CD4-positive, alpha-beta memory T cell (primary cell): Measurements from ENCODE around the gene CCNF. TPM values are rescaled to one million over a fixed set of nuclear protein-coding genes. Genes with fewer than 3 reads are reported as not detected.

Experiments used
- CTCF ChIA-PET: fragments of 350-600 bp; sonication (Branson Sonifier 250); formaldehyde crosslinking; loops from one replicate; lab custom pipeline; 2021; ENCODE audit warnings: inconsistent platforms; ENCODE audit not compliant: partially characterized antibody; lab: Charles Lee
- POLR2A ChIA-PET: fragments of 350-600 bp; sonication (Branson Sonifier 250); formaldehyde crosslinking; loops from one replicate; lab custom pipeline; 2021; ENCODE audit not compliant: partially characterized antibody; lab: Charles Lee
- DNase-seq, 5 donors: peaks; one replicate each; pipeline versions ENCODE4 v3.0.0 to v3.0.0-alpha.2; 2020 to 2022; ENCODE audit warnings: mixed read lengths in 1 of 5
- H3K27ac ChIP-seq: one replicate; pipeline ENCODE4 v1.7.0; 2013; ENCODE audit warnings: low read depth, low read length
- H3K27me3 ChIP-seq: 2 replicates; pipeline ENCODE4 v1.7.0; 2013; ENCODE audit warnings: mild to moderate bottlenecking, low read length, moderate library complexity; ENCODE audit not compliant: insufficient read depth
- H3K36me3 ChIP-seq: 2 replicates; pipeline ENCODE4 v1.7.0; 2013; ENCODE audit warnings: mild to moderate bottlenecking, low read length, moderate library complexity; ENCODE audit not compliant: insufficient read depth
- H3K4me1 ChIP-seq: 2 replicates; pipeline ENCODE4 v1.7.0; 2013; ENCODE audit warnings: mild to moderate bottlenecking, low read length, moderate library complexity; ENCODE audit not compliant: insufficient read depth
- H3K4me3 ChIP-seq, 2 donors: one replicate each; pipeline ENCODE4 v1.7.0; 2013; ENCODE audit warnings: low read length in 2 of 2, mild to moderate bottlenecking in 1 of 2
- H3K9me3 ChIP-seq, 2 donors: one replicate each; pipeline ENCODE4 v1.7.0; 2013; ENCODE audit warnings: low read length in 2 of 2, control low read depth in 1 of 2; ENCODE audit not compliant: control insufficient read depth in 1 of 2
- H3K27ac Mint-ChIP-seq, 7 donors: one replicate each; pipeline ENCODE4 v1.8.0; 2020 to 2021; ENCODE audit warnings: mixed read lengths in 7 of 7, mild to moderate bottlenecking in 6 of 7, inconsistent platforms in 3 of 7, moderate library complexity in 3 of 7
- H3K27me3 Mint-ChIP-seq, 2 donors: one replicate each; pipeline ENCODE4 v1.8.0; 2020 to 2021; ENCODE audit warnings: mixed read lengths in 2 of 2
- H3K36me3 Mint-ChIP-seq, 2 donors: one replicate each; pipeline ENCODE4 v1.8.0; 2020 to 2021; ENCODE audit warnings: mixed read lengths in 2 of 2, inconsistent platforms in 1 of 2, mild to moderate bottlenecking in 1 of 2
- H3K4me1 Mint-ChIP-seq, 4 donors: one replicate each; pipeline ENCODE4 v1.8.0; 2020 to 2021; ENCODE audit warnings: mixed read lengths in 4 of 4, mild to moderate bottlenecking in 1 of 4
- H3K4me3 Mint-ChIP-seq, 8 donors: one replicate each; pipeline ENCODE4 v1.8.0; 2020 to 2021; ENCODE audit warnings: mixed read lengths in 8 of 8, mild to moderate bottlenecking in 7 of 8, moderate library complexity in 6 of 8, inconsistent platforms in 3 of 8
- H3K9me3 Mint-ChIP-seq, 8 donors: one replicate each; pipeline ENCODE4 v1.8.0; 2020 to 2021; ENCODE audit warnings: mixed read lengths in 8 of 8, mild to moderate bottlenecking in 5 of 8, inconsistent platforms in 3 of 8, moderate library complexity in 1 of 8
- intact Hi-C: fragments of 100-400 bp; cut with micrococcal nuclease; formaldehyde crosslinking; loops from one replicate; pipeline ENCODE4 v1.15.1; 2023
- polyA plus RNA-seq, 2 donors: library from polyadenylated mRNA; unstranded; fragments of 300-500 nt; fragmentation: Illumina TruSeq; gene quantifications; one replicate each; pipeline ENCODE4 v1.2.3, GENCODE V29; 2021
- total RNA-seq, 2 experiments: library from RNA; stranded (reverse); gene quantifications; one replicate each; pipeline ENCODE4 v1.2.3, GENCODE V29; 2021

Gene CCNF
- total and polyA plus RNA-seq, 4 experiments from 2014 or later: 1.6 to 4.7 (median 4.0) TPM

- H3K27ac ChIP-seq: no peak overlapping the region
- POLR2A ChIA-PET: interaction anchor here (1.0 kb wide), 1 partner anchor 9 kb away, joined by 3 read pairs; the partner anchor contains the start of gene TEDC2
- CTCF ChIA-PET: no interaction called here
- peaks cover 0 to 18% (median 4%) of the 10 kb centered on the region in 4 donors for H3K4me1 Mint-ChIP-seq
- intact Hi-C loops: no loop called here
- H3K4me1 ChIP-seq: peaks cover 24% of the 10 kb centered on the region
- peak in 1 of 5 donors; percentile 1 for DNase-seq
- H3K4me3 Mint-ChIP-seq: peak overlapping the region in 4 of 8 donors; percentile 36 to 72 (median 47)
- no peak overlapping the region for H3K27ac Mint-ChIP-seq
- H3K27me3 ChIP-seq: peaks cover 29% of the 10 kb centered on the region
- no peaks in the 10 kb centered on the region for H3K36me3 ChIP-seq
- H3K9me3 Mint-ChIP-seq: no peaks in the 10 kb centered on the region
- peaks cover 16 to 18% of the 10 kb centered on the region in 2 donors for H3K27me3 Mint-ChIP-seq
- H3K36me3 Mint-ChIP-seq: no peaks in the 10 kb centered on the region
- H3K4me3 ChIP-seq: no peak overlapping the region
- H3K9me3 ChIP-seq: no peaks in the 10 kb centered on the region
These were observed 39.6 kb downstream of the CCNF start for GRCh38 chr16:2468725-2469398.

GRCh38 chr16:2469399-2470233 is 40.4 kb downstream of the CCNF start:
- Histone ChIP-seq H3K27ac (no peak overlapping the region), H3K4me1 (peaks cover 29% of the 10 kb centered on the region), H3K9me3 (no peaks in the 10 kb centered on the region), H3K36me3 (no peaks in the 10 kb centered on the region), H3K27me3 (peaks cover 29% of the 10 kb centered on the region), H3K4me3 (no peak overlapping the region)
- Mint-ChIP-seq H3K4me1 (peaks cover 0 to 18% (median 4%) of the 10 kb centered on the region in 4 donors), H3K36me3 (no peaks in the 10 kb centered on the region), H3K27me3 (peaks cover 16 to 18% of the 10 kb centered on the region in 2 donors), H3K27ac (no peak overlapping the region), H3K4me3 (peak overlapping the region in 2 of 8 donors; percentile 3 to 70), H3K9me3 (no peaks in the 10 kb centered on the region)
- POLR2A ChIA-PET: no interaction called here
- CTCF ChIA-PET: interaction anchor here (0.9 to 1.0 kb wide), 2 partner anchors 11 to 12 kb away, joined by 3 to 4 read pairs; no protein-coding TSS in a partner anchor
- intact Hi-C loops: no loop called here
- DNase-seq: peak in 1 of 5 donors; percentile 22

DNA sequence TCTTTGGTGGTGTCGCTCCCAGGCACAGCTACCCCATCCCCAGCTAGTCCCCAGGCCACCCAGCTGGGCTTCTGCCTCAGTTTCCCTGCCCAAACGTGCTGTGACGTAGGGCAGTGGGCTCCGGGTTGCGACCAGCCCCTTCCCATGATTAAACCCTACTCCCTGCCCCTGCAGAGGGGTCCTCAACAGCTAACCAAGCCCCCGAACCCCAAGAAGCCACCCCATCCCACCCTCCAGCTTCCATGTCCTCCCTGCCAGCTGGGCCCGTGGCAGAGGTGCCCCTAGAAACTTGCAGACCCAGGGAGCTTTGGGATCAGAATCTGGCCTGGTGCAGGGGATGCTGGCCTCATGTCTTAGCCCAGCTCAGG is 41.0 kb downstream of the CCNF start:
- Histone ChIP-seq H3K4me3 (no peak overlapping the region), H3K4me1 (peaks cover 29% of the 10 kb centered on the region), H3K27me3 (peaks cover 29% of the 10 kb centered on the region), H3K27ac (no peak overlapping the region), H3K36me3 (no peaks in the 10 kb centered on the region), H3K9me3 (no peaks in the 10 kb centered on the region)
- no peaks in the 10 kb centered on the region for H3K36me3 Mint-ChIP-seq
- no peak for DNase-seq
- H3K27me3 Mint-ChIP-seq: peaks cover 16 to 18% of the 10 kb centered on the region in 2 donors
- intact Hi-C loops: no loop called here
- POLR2A ChIA-PET: interaction anchor here (0.9 kb wide), 1 partner anchor 11 kb away, joined by 4 read pairs; the partner anchor contains the start of gene TEDC2
- peak overlapping the region in 2 of 8 donors; percentile 13 to 70 for H3K4me3 Mint-ChIP-seq
- CTCF ChIA-PET: interaction anchor here (0.9 to 1.0 kb wide), 2 partner anchors 11 kb away, joined by 3 to 4 read pairs; no protein-coding TSS in a partner anchor
- no peak overlapping the region for H3K27ac Mint-ChIP-seq
- H3K4me1 Mint-ChIP-seq: peaks cover 0 to 18% (median 4%) of the 10 kb centered on the region in 4 donors
- no peaks in the 10 kb centered on the region for H3K9me3 Mint-ChIP-seq

GRCh38 chr16:2470603-2471015 is 41.4 kb downstream of the CCNF start:
- POLR2A ChIA-PET: interaction anchor here (0.6 to 0.9 kb wide), 2 partner anchors 11 to 24 kb away, joined by 3 to 4 read pairs; partner anchors contain the start of gene TEDC2

GRCh38 chr16:2471016-2471652 is 41.9 kb downstream of the CCNF start, which contains the start of gene NTN3:
Gene NTN3, plus strand, starts transcription at chr16:2471297. Its CDS starts 405 bp downstream, at chr16:2471702.
- Histone ChIP-seq H3K36me3 (no peaks in the 10 kb centered on the region), H3K27ac (no peak within 1 kb of the TSS), H3K27me3 (peaks cover 29% of the 10 kb centered on the region), H3K4me3 (no peak within 1 kb of the TSS), H3K9me3 (no peaks in the 10 kb centered on the region), H3K4me1 (peaks cover 36% of the 10 kb centered on the region)
- CTCF ChIA-PET: no interaction called here
- Mint-ChIP-seq H3K27me3 (peaks cover 15 to 18% of the 10 kb centered on the region in 2 donors), H3K27ac (no peak within 1 kb of the TSS), H3K36me3 (no peaks in the 10 kb centered on the region), H3K4me1 (peaks cover 3 to 21% (median 7%) of the 10 kb centered on the region in 4 donors), H3K4me3 (peak within 1 kb of the TSS in 2 of 8 donors; percentile 13 to 43), H3K9me3 (no peaks in the 10 kb centered on the region)
- intact Hi-C loops: no loop called here
- POLR2A ChIA-PET: interaction anchor here (0.6 to 0.9 kb wide), 2 partner anchors 12 to 24 kb away, joined by 3 to 4 read pairs; partner anchors contain the start of gene TEDC2
- DNase-seq: peak in 1 of 5 donors; percentile 18

More at GRCh38 chr16:2470603-2471015, 41.4 kb downstream of the CCNF start:
- H3K36me3 ChIP-seq: no peaks in the 10 kb centered on the region
- Mint-ChIP-seq H3K9me3 (no peaks in the 10 kb centered on the region), H3K27ac (no peak overlapping the region), H3K4me3 (peak overlapping the region in 2 of 8 donors; percentile 13 to 43), H3K4me1 (peaks cover 0 to 18% (median 4%) of the 10 kb centered on the region in 4 donors), H3K36me3 (no peaks in the 10 kb centered on the region), H3K27me3 (peaks cover 15 to 18% of the 10 kb centered on the region in 2 donors)
- peaks cover 31% of the 10 kb centered on the region for H3K4me1 ChIP-seq
- CTCF ChIA-PET: interaction anchor here (0.9 kb wide), 1 partner anchor 12 kb away, joined by 4 read pairs; no protein-coding TSS in a partner anchor
- no peak overlapping the region for H3K27ac ChIP-seq
- intact Hi-C loops: no loop called here
- H3K9me3 ChIP-seq: no peaks in the 10 kb centered on the region
- H3K4me3 ChIP-seq: no peak overlapping the region
- DNase-seq: peak in 1 of 5 donors; percentile 0
- peaks cover 29% of the 10 kb centered on the region for H3K27me3 ChIP-seq

- no peak overlapping the region for H3K4me3 Mint-ChIP-seq
- Histone ChIP-seq H3K27ac (no peak overlapping the region), H3K36me3 (no peaks in the 10 kb centered on the region), H3K27me3 (peaks cover 29% of the 10 kb centered on the region), H3K9me3 (no peaks in the 10 kb centered on the region), H3K4me1 (peaks cover 42% of the 10 kb centered on the region), H3K4me3 (no peak overlapping the region)
- no peak overlapping the region for H3K27ac Mint-ChIP-seq
- peaks cover 15 to 18% of the 10 kb centered on the region in 2 donors for H3K27me3 Mint-ChIP-seq
- DNase-seq: peak in 1 of 5 donors; percentile 27
- peaks cover 6 to 28% (median 12%) of the 10 kb centered on the region in 4 donors for H3K4me1 Mint-ChIP-seq
- ChIA-PET CTCF (no interaction called here), POLR2A (no interaction called here)
- H3K9me3 Mint-ChIP-seq: no peaks in the 10 kb centered on the region
- H3K36me3 Mint-ChIP-seq: no peaks in the 10 kb centered on the region
- intact Hi-C loops: no loop called here
These were observed 42.6 kb downstream of the CCNF start for GRCh38 chr16:2471653-2472487.
